PC-3 (cell line): ENCODE results near the gene SLC6A7. TPM values are rescaled to one million over a fixed set of nuclear protein-coding genes. Genes with fewer than 3 reads are reported as not detected.

Experiments used
- ATAC-seq: fragments of 200-7000 bp; cut with Tn5 transposase; 2 replicates; pipeline ENCODE4 v1.9.1; 2020; ENCODE audit warnings: mild to moderate bottlenecking, moderate library complexity
- BruUV-seq: library from RNA; stranded (reverse); fragments of 400-500 nt; replicated peaks from 2 replicates; lab custom pipeline; 2021; lab: Mats Ljungman, UMichigan
- CTCF ChIA-PET: fragments of 300-600 bp; sonication (Branson Sonifier 250); formaldehyde crosslinking; loops from one replicate; lab custom pipeline; 2022; ENCODE audit warnings: antibody characterized with exemption; lab: Charles Lee
- POLR2A ChIA-PET: fragments of 300-600 bp; sonication (Branson Sonifier 250); formaldehyde crosslinking; loops from one replicate; lab custom pipeline; 2022; ENCODE audit warnings: antibody characterized with exemption; ENCODE audit not compliant: unreplicated experiment; lab: Charles Lee
- DNase-seq: peaks from one replicate; pipeline ENCODE4 v3.0.0-alpha.2; 2015
- H2AFZ ChIP-seq: fragments of 300-600 bp; sonication (generic); 2 replicates; pipeline ENCODE4 v1.6.0; 2016; ENCODE audit warnings: antibody characterized with exemption, low read length
- H3F3A ChIP-seq: fragments of 300-600 bp; sonication (generic); one replicate; pipeline ENCODE4 v1.6.0; 2017; ENCODE audit warnings: antibody characterized with exemption, low read length, control low read depth, mild to moderate bottlenecking; ENCODE audit not compliant: unreplicated experiment
- H3K27ac ChIP-seq: fragments of 300-600 bp; sonication (generic); 2 replicates; pipeline ENCODE4 v1.5.1; 2016; ENCODE audit warnings: mild to moderate bottlenecking, low read length
- H3K27me3 ChIP-seq: fragments of 300-600 bp; sonication (generic); 2 replicates; pipeline ENCODE4 v1.6.1; 2016; ENCODE audit warnings: low read length, mixed read lengths
- H3K36me3 ChIP-seq: fragments of 300-600 bp; sonication (generic); 2 replicates; pipeline ENCODE4 v1.6.1; 2016; ENCODE audit warnings: low read depth, mixed run types, low read length, mixed read lengths
- H3K4me1 ChIP-seq: fragments of 300-600 bp; sonication (generic); 2 replicates; pipeline ENCODE4 v1.5.1; 2016; ENCODE audit warnings: low read length; ENCODE audit not compliant: insufficient read depth
- H3K4me2 ChIP-seq: fragments of 300-600 bp; sonication (generic); 2 replicates; pipeline ENCODE4 v1.6.0; 2016; ENCODE audit warnings: low read length
- H3K4me3 ChIP-seq: fragments of 300-600 bp; sonication (generic); 2 replicates; pipeline ENCODE4 v1.5.1; 2016; ENCODE audit warnings: mild to moderate bottlenecking, low read length, mixed read lengths
- H3K79me2 ChIP-seq: fragments of 300-600 bp; sonication (generic); 2 replicates; pipeline ENCODE4 v1.6.1; 2017; ENCODE audit warnings: low read length, mixed read lengths
- H3K9ac ChIP-seq: fragments of 300-600 bp; sonication (generic); 2 replicates; pipeline ENCODE4 v1.6.0; 2016; ENCODE audit warnings: mild to moderate bottlenecking, low read length
- H3K9me2 ChIP-seq: fragments of 300-600 bp; sonication (generic); replicated peaks from 2 replicates; pipeline ENCODE4 v1.6.1; 2016; ENCODE audit warnings: mixed run types, low read length, mixed read lengths
- H3K9me3 ChIP-seq: fragments of 300-600 bp; sonication (generic); 2 replicates; pipeline ENCODE4 v1.6.1; 2016; ENCODE audit warnings: low read length, mixed read lengths
- H4K20me1 ChIP-seq: fragments of 300-600 bp; sonication (generic); 2 replicates; pipeline ENCODE4 v1.6.1; 2016; ENCODE audit warnings: low read length, mixed read lengths
- CTCF ChIP-seq: fragments of 300-600 bp; sonication (generic); conservative IDR thresholded peaks from 2 replicates; pipeline ENCODE4 v1.5.1; 2017; ENCODE audit warnings: antibody characterized with exemption, low read depth, mild to moderate bottlenecking, low read length
- EZH2 ChIP-seq: fragments of 300-600 bp; sonication (generic); IDR thresholded peaks from one replicate; pipeline ENCODE4 v1.6.1; 2017; ENCODE audit warnings: antibody characterized with exemption, mild to moderate bottlenecking, low read length; ENCODE audit not compliant: unreplicated experiment
- EZH2phosphoT487 ChIP-seq: fragments of 300-600 bp; sonication (generic); IDR thresholded peaks from 2 replicates; pipeline ENCODE4 v1.6.1; 2018; ENCODE audit warnings: mild to moderate bottlenecking, antibody characterized with exemption, low read length, borderline replicate concordance
- intact Hi-C: fragments of 100-400 bp; cut with micrococcal nuclease; formaldehyde crosslinking; loops from 2 replicates; pipeline ENCODE4 v1.9.0; 2023
- total RNA-seq: library from RNA; depleted of rRNA; stranded (reverse); fragments of >200 nt; gene quantifications from 2 replicates; pipeline ENCODE4 v1.2.3, GENCODE V29; 2014

SLC6A7 gene
- total RNA-seq, 1 experiment from 2014 or later = 0.29 TPM

- Histone ChIP-seq H3K9ac (no peak overlapping the region), H3F3A (no peaks in the 10 kb centered on the region), H3K4me3 (no peak overlapping the region), H3K79me2 (no peaks in the 10 kb centered on the region), H3K9me2 (no peaks in the 10 kb centered on the region), H3K27me3 (peaks cover 3% of the 10 kb centered on the region; the same call in 1 of the 2 replicates), H3K4me1 (no peaks in the 10 kb centered on the region), H3K27ac (no peak overlapping the region), H3K4me2 (no peak overlapping the region), H3K36me3 (no peaks in the 10 kb centered on the region), H2AFZ (no peak overlapping the region), H4K20me1 (no peaks in the 10 kb centered on the region), H3K9me3 (no peaks in the 10 kb centered on the region)
- intact Hi-C loops = no loop called here
- no TSS peak for BruUV-seq
- ChIA-PET CTCF (no interaction called here), POLR2A (interaction anchor here (0.6 kb wide), 1 partner anchor 100 kb away, joined by 5 read pairs; no protein-coding TSS in a partner anchor)
- ATAC-seq (no peak), DNase-seq (no peak)
- TF ChIP-seq EZH2 (no peak), CTCF (peak; percentile 39; the same call in 1 of the 2 replicates)
Measured at GRCh38 chr5:150167908-150168307, 22.0 kb upstream of the SLC6A7 start.

- no peak overlapping the region for H3K27ac ChIP-seq
- ChIA-PET POLR2A (no interaction called here), CTCF (no interaction called here)
- TF ChIP-seq EZH2 = no peak
- no peak for TF ChIP-seq EZH2phosphoT487
- TF ChIP-seq CTCF = no peak
- H3K9me3 ChIP-seq = no peaks in the 10 kb centered on the region
- H3K9ac ChIP-seq = no peak overlapping the region
- no peaks in the 10 kb centered on the region for H3K36me3 ChIP-seq
- peaks cover 3% of the 10 kb centered on the region; the same call in 1 of the 2 replicates for H3K27me3 ChIP-seq
- H3K79me2 ChIP-seq = no peaks in the 10 kb centered on the region
- no peak overlapping the region for H3K4me2 ChIP-seq
- no peaks in the 10 kb centered on the region for H3F3A ChIP-seq
- H3K4me1 ChIP-seq = no peaks in the 10 kb centered on the region
- no TSS peak for BruUV-seq
- no peaks in the 10 kb centered on the region for H3K9me2 ChIP-seq
- DNase-seq (no peak), ATAC-seq (no peak)
- H2AFZ ChIP-seq = no peak overlapping the region
- no peaks in the 10 kb centered on the region for H4K20me1 ChIP-seq
- intact Hi-C loops = no loop called here
- H3K4me3 ChIP-seq = no peak overlapping the region
Measured at GRCh38 chr5:150168864-150169263, 21.0 kb upstream of the SLC6A7 start.

- no peaks in the 10 kb centered on the region for H3K9me2 ChIP-seq
- no TSS peak for BruUV-seq
- H3K27me3 ChIP-seq = peaks cover 3% of the 10 kb centered on the region; the same call in 1 of the 2 replicates
- no peak overlapping the region for H3K27ac ChIP-seq
- intact Hi-C loops = no loop called here
- no peaks in the 10 kb centered on the region for H4K20me1 ChIP-seq
- H3K79me2 ChIP-seq = no peaks in the 10 kb centered on the region
- no peak overlapping the region for H3K9ac ChIP-seq
- CTCF ChIA-PET = interaction anchor here (0.7 kb wide), 2 partner anchors 23 to 505 kb away, joined by 3 read pairs; no protein-coding TSS in a partner anchor
- H3F3A ChIP-seq = no peaks in the 10 kb centered on the region
- ATAC-seq = no peak
- H3K36me3 ChIP-seq = no peaks in the 10 kb centered on the region
- no peak overlapping the region for H2AFZ ChIP-seq
- no peak for DNase-seq
- no peaks in the 10 kb centered on the region for H3K9me3 ChIP-seq
- no peak overlapping the region for H3K4me3 ChIP-seq
- H3K4me2 ChIP-seq = no peak overlapping the region
- no peak for TF ChIP-seq EZH2
- H3K4me1 ChIP-seq = no peaks in the 10 kb centered on the region
- POLR2A ChIA-PET = no interaction called here
Measured at GRCh38 chr5:150172145-150172544, 17.7 kb upstream of the SLC6A7 start.
